Cardiac fibroblast (primary cell): Measurements from ENCODE around the gene GAGE12J.
"Not testable (repeated sequence)": the region's sequence is repeated elsewhere in the genome, so short reads cannot be mapped to it uniquely, and the experiment has no call there.

Experiments used
- DNase-seq, 2 donors: peaks; one replicate each; pipeline versions ENCODE4 v3.0.0 to v3.0.0-alpha.2; 2010; ENCODE audit warnings: low read depth in 2 of 2
- H3K4me3 ChIP-seq, 2 donors: replicated peaks in 1 of 2; 1 replicate in 1 of 2; 2 replicates in 1 of 2; pipeline ENCODE4 v1.5.1; 2011; ENCODE audit warnings: low read depth in 2 of 2, low read length in 2 of 2, mild to moderate bottlenecking in 2 of 2, moderate library complexity in 1 of 2
- TF ChIP-seq, protein P1 (sequence below): IDR thresholded peaks from one replicate; pipeline ENCODE4 v1.5.1; 2011; ENCODE audit warnings: low read depth, mild to moderate bottlenecking, low read length, inconsistent platforms

The GAGE12J gene

DNA sequence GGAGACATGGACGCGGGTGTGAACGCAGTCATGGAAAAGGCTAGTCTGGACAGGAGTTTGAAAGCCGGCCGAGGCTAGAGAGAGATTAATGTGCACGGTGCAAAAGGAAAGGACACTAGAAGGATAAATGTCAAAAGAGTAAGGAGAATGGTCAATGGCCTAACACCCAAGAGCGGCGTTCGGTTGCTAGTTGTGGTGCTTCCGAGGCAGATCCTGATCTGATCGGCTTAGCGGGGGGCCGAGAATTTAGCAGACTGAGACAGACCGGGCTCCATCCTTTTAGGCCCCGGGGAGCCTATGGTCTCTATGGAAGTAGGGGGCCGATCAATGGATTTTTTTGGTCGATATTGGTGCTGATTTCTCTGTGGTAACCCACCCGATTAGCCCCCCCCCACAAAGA lies 11.5 kb upstream of the GAGE12J start:
- H3K4me3 ChIP-seq: no peak overlapping the region
- TF ChIP-seq, protein P1, sequence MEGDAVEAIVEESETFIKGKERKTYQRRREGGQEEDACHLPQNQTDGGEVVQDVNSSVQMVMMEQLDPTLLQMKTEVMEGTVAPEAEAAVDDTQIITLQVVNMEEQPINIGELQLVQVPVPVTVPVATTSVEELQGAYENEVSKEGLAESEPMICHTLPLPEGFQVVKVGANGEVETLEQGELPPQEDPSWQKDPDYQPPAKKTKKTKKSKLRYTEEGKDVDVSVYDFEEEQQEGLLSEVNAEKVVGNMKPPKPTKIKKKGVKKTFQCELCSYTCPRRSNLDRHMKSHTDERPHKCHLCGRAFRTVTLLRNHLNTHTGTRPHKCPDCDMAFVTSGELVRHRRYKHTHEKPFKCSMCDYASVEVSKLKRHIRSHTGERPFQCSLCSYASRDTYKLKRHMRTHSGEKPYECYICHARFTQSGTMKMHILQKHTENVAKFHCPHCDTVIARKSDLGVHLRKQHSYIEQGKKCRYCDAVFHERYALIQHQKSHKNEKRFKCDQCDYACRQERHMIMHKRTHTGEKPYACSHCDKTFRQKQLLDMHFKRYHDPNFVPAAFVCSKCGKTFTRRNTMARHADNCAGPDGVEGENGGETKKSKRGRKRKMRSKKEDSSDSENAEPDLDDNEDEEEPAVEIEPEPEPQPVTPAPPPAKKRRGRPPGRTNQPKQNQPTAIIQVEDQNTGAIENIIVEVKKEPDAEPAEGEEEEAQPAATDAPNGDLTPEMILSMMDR: no peak
- DNase-seq: no peak

DNA sequence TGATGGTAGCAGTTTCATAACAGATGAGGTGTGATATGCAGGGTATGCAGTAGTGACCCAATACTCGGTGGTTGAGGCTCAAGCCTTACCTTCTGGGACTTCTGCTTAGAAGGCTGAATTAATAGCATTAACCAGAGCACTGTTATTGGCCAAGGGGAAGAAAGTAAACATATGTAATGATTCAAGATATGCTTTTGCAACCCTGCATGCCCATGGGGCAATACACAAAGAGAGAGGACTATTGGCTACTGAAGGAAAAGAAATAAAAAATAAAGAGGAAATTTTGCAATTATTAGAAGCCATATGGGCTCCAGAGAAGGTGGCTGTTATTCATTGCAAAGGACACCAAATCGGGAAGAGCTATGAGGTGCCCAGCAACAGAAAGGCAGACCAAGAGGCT lies 9.7 kb upstream of the GAGE12J start:
- no peak for DNase-seq
- TF ChIP-seq, protein P1: no peak
- no peak overlapping the region for H3K4me3 ChIP-seq

DNA sequence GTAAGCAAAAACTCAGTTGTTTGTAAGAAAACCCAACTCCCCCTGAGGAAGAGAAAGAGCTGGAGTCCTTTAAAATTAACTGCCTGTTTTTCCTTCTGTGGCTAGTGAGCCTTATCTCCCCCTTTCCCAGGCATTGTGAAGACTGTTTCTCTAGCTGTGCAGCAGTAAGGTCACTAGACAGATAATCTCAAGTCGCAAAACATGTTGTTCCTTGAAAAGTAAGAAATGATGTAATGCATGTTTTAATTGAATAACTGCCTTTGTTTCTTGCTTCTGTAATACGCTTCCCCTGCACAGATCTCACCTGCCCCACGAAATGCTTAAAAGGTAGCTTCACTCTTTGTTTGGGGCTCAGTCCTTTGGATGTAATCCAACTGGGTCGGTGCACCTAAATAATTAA lies 5.8 kb upstream of the GAGE12J start:
- DNase-seq: no peak

DNA sequence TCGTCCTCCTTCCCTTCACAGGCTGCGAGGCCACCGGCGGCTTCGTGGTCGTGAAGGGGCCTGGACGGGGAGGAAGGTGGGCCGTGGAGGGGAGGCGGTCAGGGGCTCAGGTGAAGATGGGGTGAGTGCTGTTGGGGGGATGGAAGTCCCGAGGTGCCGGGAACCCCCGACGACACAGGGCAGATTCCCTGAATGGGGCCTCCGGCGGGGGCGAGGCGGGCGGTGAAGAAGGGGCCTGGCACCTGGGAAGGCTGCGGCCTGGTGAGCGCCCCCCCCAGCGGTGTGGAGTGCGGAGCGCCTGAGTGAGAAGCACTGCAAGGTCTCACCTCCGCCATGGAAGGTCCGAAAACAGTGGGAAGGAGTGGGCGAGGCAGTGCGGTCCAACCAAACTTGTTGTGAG lies 429 bp downstream of the GAGE12J start:
- DNase-seq, H3K4me3 ChIP-seq: not testable (repeated sequence)

More for the DNA sequence above, 5.8 kb upstream of the GAGE12J start:
- H3K4me3 ChIP-seq: no peak overlapping the region
- TF ChIP-seq, protein P1: no peak

DNA sequence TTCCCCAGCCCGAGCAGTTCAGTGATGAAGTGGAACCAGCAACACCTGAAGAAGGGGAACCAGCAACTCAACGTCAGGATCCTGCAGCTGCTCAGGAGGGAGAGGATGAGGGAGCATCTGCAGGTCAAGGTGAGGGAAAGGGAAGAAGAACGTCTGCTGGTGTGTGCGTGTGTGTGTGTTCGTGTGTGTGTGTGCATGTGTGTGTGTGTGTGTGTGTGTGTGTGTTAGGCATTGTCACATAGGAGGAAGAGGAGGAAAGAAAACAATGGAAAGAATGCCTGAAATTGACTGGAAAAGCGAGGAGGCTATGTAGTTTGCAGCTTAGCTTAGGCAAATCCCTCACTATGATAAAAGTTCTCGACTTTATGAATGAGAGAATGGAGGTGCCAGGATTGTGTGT lies 1.9 kb downstream of the GAGE12J start:
- not testable (repeated sequence) for H3K4me3 ChIP-seq

DNA sequence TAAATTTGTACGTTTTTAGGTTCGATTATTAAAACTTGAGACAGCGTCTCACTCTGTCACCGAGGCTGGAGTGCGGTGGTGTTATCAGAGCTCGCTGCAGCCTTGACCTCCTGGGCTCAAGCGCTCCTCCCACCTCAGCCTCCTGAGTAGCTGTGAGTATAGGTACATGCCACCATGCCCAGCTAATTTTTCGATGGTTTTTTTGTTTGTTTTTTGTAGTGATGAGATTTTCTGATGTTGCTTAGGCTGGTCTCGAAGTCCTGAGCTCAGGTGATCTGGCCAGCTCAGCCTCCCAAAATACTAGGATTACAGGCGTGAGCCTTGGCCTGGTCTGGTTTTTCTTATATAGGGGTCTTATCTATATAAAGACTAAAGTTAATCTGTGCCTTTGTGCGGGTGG lies 8.6 kb downstream of the GAGE12J start:
- DNase-seq: not testable (repeated sequence)

More for the DNA sequence above, 1.9 kb downstream of the GAGE12J start:
- DNase-seq: not testable (repeated sequence)

DNA sequence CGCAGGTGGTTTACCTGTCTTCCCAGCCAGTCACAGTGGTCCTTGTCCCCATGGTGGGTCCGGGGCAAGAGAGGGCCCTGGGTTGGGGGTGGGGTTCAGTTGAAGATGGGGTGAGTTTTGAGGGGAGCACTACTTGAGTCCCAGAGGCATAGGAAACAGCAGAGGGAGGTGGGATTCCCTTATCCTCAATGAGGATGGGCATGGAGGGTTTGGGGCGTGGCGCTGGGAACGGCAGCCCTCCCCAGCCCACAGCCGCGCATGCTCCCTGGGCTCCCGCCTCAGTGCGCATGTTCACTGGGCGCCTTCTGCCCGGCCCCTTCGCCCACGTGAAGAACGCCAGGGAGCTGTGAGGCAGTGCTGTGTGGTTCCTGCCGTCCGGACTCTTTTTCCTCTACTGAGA lies 9.4 kb downstream of the GAGE12J start, which contains the start of gene GAGE13:
GAGE13 (plus strand) TSS at position 301 of the 400 bp plus-strand sequence. CDS start 1,156 bp downstream, outside the sequence.
- H3K4me3 ChIP-seq, DNase-seq: not testable (repeated sequence)

More for the DNA sequence above, 8.6 kb downstream of the GAGE12J start:
- not testable (repeated sequence) for H3K4me3 ChIP-seq

DNA sequence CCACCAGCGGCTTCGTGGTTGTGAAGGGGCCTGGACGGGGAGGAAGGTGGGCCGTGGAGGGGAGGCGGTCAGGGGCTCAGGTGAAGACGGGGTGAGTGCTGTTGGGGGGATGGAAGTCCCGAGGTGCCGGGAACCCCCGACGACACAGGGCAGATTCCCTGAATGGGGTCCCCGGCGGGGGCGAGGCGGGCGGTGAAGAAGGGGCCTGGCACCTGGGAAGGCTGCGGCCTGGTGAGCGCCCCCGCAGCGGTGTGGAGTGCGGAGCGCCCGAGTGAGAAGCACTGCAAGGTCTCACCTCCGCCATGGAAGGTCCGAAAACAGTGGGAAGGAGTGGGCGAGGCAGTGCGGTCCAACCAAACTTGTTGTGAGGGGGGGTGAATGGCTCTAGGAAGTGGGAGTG lies 10.0 kb downstream of the GAGE12J start:
- H3K4me3 ChIP-seq, DNase-seq: not testable (repeated sequence)

DNA sequence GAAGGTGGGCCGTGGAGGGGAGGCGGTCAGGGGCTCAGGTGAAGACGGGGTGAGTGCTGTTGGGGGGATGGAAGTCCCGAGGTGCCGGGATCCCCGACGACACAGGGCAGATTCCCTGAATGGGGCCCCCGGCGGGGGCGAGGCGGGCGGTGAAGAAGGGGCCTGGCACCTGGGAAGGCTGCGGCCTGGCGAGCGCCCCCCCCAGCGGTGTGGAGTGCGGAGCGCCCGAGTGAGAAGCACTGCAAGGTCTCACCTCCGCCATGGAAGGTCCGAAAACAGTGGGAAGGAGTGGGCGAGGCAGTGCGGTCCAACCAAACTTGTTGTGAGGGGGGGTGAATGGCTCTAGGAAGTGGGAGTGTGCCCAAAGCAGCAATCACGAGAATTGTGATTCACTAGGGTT lies 19.6 kb downstream of the GAGE12J start:
- not testable (repeated sequence) for DNase-seq, H3K4me3 ChIP-seq

DNA sequence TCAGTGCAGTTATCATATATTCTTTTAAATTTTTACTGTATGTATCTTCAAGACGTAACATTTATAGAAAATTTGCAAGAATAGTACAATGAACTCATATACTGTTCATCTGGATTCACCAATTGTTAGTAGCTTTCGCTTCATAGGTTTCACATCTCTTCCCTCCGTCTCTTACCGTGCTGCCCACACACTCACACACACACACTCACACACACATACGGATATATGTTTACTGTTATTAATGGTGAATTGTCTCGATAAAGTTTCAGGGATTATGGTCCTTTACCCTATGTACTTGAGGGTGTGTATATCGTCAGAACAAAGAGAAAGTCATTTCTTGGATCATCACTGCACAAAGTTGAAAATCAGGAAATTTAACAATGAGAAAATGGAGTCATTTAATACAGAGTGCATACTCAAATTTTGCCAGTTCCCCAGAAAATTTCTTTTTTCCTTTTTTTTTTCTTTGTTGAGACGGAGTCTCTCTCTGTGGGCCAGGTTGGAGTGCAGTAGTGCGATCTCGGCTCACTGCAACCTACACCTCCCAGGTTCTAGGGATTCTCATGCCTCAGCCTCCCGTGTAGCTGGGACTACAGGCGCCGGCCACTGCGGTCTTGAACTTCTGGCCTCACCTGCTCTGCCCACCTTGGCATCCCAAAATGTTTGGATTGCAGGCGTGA lies 22.8 kb downstream of the GAGE12J start:
- not testable (repeated sequence) for H3K4me3 ChIP-seq, DNase-seq

DNA sequence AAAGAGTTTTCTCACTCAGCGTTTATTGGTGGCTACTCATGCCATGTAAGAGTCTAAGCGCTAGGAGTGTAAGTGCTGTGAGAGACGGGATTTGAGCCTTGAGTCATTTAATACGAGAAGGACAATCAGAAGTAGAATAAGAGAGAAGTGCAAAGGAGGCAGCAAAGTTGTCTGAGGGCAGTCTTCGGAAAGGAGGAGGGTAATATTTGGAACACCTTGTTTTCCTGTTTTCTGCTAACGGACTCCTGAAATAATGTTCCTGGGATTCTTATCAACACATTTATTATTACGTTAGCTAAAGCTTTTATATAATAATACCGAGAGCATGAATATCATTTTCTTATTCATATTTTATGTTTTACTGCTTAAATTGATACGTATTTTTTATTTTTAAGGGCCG lies 23.6 kb downstream of the GAGE12J start:
- not testable (repeated sequence) for DNase-seq, H3K4me3 ChIP-seq

DNA sequence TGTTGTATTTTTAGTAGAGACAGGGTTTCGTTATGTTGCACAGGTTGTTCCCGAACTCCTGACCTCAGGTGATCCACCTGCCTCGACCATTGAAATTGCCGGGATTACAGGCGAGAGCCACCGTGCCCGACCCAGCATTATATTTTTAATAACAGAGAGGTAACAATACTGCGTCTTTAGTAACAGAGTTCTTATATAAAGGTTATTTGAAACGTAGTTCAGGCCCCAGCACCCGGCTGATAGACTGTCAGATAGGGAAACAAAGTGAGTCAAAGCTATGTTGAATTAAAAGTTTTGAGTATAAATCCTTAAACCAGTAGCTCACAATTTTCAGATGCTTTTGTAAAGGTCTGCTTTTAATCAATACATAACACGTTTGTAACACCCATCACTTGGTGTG lies 24.3 kb downstream of the GAGE12J start:
- DNase-seq, H3K4me3 ChIP-seq: not testable (repeated sequence)
